MCF 10A (cell line): Measurements from ENCODE around the gene SLC22A1. TPM values are rescaled to one million over a fixed set of nuclear protein-coding genes. Genes with fewer than 3 reads are reported as not detected.

Source experiments
- BruUV-seq: library from RNA; stranded (reverse); fragments of 400-500 nt; replicated peaks from 2 replicates; lab custom pipeline; 2021; lab: Mats Ljungman, UMichigan
- CTCF ChIA-PET: fragments of 300-600 bp; sonication (Branson Sonifier 250); formaldehyde crosslinking; extraction: SDS; loops from one replicate; lab custom pipeline; 2021; ENCODE audit warnings: antibody characterized with exemption, inconsistent platforms; lab: Yijun Ruan, JAX
- POLR2A ChIA-PET: fragments of 300-600, 350-650 bp; sonication (Branson Sonifier 250); formaldehyde crosslinking; extraction: SDS; loops from one replicate; lab custom pipeline; 2020; ENCODE audit warnings: antibody characterized with exemption, inconsistent platforms; lab: Yijun Ruan, JAX
- DNase-seq: peaks from one replicate; pipeline ENCODE4 v3.0.0-alpha.2; 2018; ENCODE audit not compliant: unreplicated experiment
- H3K27ac Mint-ChIP-seq: one replicate; pipeline ENCODE4 v1.8.0; 2022; ENCODE audit warnings: mild to moderate bottlenecking, low read depth, mixed read lengths; ENCODE audit not compliant: unreplicated experiment
- H3K27me3 Mint-ChIP-seq: one replicate; pipeline ENCODE4 v1.8.0; 2022; ENCODE audit warnings: mixed read lengths; ENCODE audit not compliant: insufficient read depth, unreplicated experiment
- H3K36me3 Mint-ChIP-seq: one replicate; pipeline ENCODE4 v1.8.0; 2022; ENCODE audit warnings: mild to moderate bottlenecking, moderate library complexity, mixed read lengths; ENCODE audit not compliant: insufficient read depth, unreplicated experiment
- H3K4me1 Mint-ChIP-seq: one replicate; pipeline ENCODE4 v1.8.0; 2022; ENCODE audit warnings: mixed read lengths; ENCODE audit not compliant: insufficient read depth, unreplicated experiment
- H3K4me3 Mint-ChIP-seq: one replicate; pipeline ENCODE4 v1.8.0; 2022; ENCODE audit warnings: mild to moderate bottlenecking, moderate library complexity, mixed read lengths; ENCODE audit not compliant: unreplicated experiment
- H3K9me3 Mint-ChIP-seq: one replicate; pipeline ENCODE4 v1.8.0; 2022; ENCODE audit warnings: mixed read lengths; ENCODE audit not compliant: unreplicated experiment
- intact Hi-C: fragments of 100-400 bp; cut with micrococcal nuclease; formaldehyde crosslinking; loops from 2 replicates; pipeline ENCODE4 v1.14.1; 2022
- total RNA-seq: library from RNA; stranded (reverse); gene quantifications from 2 replicates; pipeline ENCODE4 v1.2.3, GENCODE V29; 2022
- TF ChIP-seq, protein P1 (sequence below): fragments of 200-600 bp; IDR thresholded peaks from one replicate; pipeline ENCODE4 v1.8.0; 2022; ENCODE audit warnings: antibody characterized with exemption, mild to moderate bottlenecking; ENCODE audit not compliant: unreplicated experiment

The SLC22A1 gene
- total RNA-seq, 1 experiment from 2014 or later: 0.86 TPM

DNA sequence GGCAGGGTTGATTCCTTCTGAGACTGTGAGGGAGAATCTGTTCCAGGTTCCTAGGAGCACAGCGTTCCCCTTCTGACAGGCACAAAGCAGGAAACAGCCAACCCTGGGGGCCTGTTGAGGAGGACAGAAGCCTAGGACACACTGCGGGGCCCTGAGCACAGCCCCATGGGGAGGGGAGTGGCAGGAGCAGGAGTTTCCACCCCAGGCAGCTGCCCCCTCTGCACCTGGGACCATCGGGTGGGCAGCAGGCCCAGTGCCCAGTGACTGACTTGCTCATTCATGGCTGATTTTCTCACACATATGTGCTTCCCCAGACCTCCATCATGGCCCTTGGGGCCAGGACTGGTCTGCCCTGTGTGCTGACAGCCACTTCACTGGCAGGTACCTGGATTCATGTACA, 6.2 kb upstream of the SLC22A1 start:
- no peaks in the 10 kb centered on the region for H3K27me3 Mint-ChIP-seq

GRCh38 chr6:160116411-160116810, 5.2 kb upstream of the SLC22A1 start:
- POLR2A ChIA-PET: no interaction called here
- H3K27ac Mint-ChIP-seq: no peak overlapping the region
- no peaks in the 10 kb centered on the region for H3K4me1 Mint-ChIP-seq
- H3K27me3 Mint-ChIP-seq: no peaks in the 10 kb centered on the region
- no peak for DNase-seq
- H3K36me3 Mint-ChIP-seq: no peaks in the 10 kb centered on the region
- peaks cover 5% of the 10 kb centered on the region for H3K9me3 Mint-ChIP-seq
- intact Hi-C loops: no loop called here
- H3K4me3 Mint-ChIP-seq: no peak overlapping the region
- BruUV-seq: no TSS peak
- TF ChIP-seq, protein P1, sequence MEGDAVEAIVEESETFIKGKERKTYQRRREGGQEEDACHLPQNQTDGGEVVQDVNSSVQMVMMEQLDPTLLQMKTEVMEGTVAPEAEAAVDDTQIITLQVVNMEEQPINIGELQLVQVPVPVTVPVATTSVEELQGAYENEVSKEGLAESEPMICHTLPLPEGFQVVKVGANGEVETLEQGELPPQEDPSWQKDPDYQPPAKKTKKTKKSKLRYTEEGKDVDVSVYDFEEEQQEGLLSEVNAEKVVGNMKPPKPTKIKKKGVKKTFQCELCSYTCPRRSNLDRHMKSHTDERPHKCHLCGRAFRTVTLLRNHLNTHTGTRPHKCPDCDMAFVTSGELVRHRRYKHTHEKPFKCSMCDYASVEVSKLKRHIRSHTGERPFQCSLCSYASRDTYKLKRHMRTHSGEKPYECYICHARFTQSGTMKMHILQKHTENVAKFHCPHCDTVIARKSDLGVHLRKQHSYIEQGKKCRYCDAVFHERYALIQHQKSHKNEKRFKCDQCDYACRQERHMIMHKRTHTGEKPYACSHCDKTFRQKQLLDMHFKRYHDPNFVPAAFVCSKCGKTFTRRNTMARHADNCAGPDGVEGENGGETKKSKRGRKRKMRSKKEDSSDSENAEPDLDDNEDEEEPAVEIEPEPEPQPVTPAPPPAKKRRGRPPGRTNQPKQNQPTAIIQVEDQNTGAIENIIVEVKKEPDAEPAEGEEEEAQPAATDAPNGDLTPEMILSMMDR: no peak
- CTCF ChIA-PET: no interaction called here

More for the DNA sequence above, 6.2 kb upstream of the SLC22A1 start:
- no peak overlapping the region for H3K4me3 Mint-ChIP-seq
- no TSS peak for BruUV-seq
- H3K27ac Mint-ChIP-seq: no peak overlapping the region
- intact Hi-C loops: no loop called here
- H3K9me3 Mint-ChIP-seq: peaks cover 5% of the 10 kb centered on the region
- no peaks in the 10 kb centered on the region for H3K36me3 Mint-ChIP-seq
- no peak for DNase-seq
- TF ChIP-seq, protein P1: no peak
- ChIA-PET CTCF (interaction anchor here (0.7 kb wide), 1 partner anchor 618 kb away, joined by 3 read pairs; no protein-coding TSS in a partner anchor), POLR2A (no interaction called here)
- H3K4me1 Mint-ChIP-seq: no peaks in the 10 kb centered on the region

- intact Hi-C loops: no loop called here
- no peaks in the 10 kb centered on the region for H3K36me3 Mint-ChIP-seq
- DNase-seq: no peak
- CTCF ChIA-PET: interaction anchor here (0.6 kb wide), 1 partner anchor 12 kb away, joined by 4 read pairs; no protein-coding TSS in a partner anchor
- no peak overlapping the region for H3K4me3 Mint-ChIP-seq
- H3K27ac Mint-ChIP-seq: no peak overlapping the region
- TF ChIP-seq, protein P1: no peak
- peaks cover 5% of the 10 kb centered on the region for H3K9me3 Mint-ChIP-seq
- POLR2A ChIA-PET: no interaction called here
- H3K27me3 Mint-ChIP-seq: no peaks in the 10 kb centered on the region
- BruUV-seq: no TSS peak
- H3K4me1 Mint-ChIP-seq: no peaks in the 10 kb centered on the region
Measured at GRCh38 chr6:160117137-160117536, 4.5 kb upstream of the SLC22A1 start.

- Mint-ChIP-seq H3K9me3 (peaks cover 5% of the 10 kb centered on the region), H3K4me3 (no peak overlapping the region), H3K4me1 (no peaks in the 10 kb centered on the region), H3K27ac (no peak overlapping the region), H3K36me3 (no peaks in the 10 kb centered on the region), H3K27me3 (no peaks in the 10 kb centered on the region)
- TF ChIP-seq, protein P1: no peak
- no TSS peak for BruUV-seq
- POLR2A ChIA-PET: no interaction called here
- CTCF ChIA-PET: interaction anchor here (0.7 to 1.1 kb wide), 3 partner anchors 12 to 20 kb away, joined by 3 read pairs; no protein-coding TSS in a partner anchor
- DNase-seq: no peak
- intact Hi-C loops: no loop called here
Measured at GRCh38 chr6:160118620-160119229, 2.9 kb upstream of the SLC22A1 start.
